Eye (tissue), 1 donor: ENCODE data around the gene INSYN2B.

Experiments
- DNase-seq: peaks from one replicate; pipeline ENCODE4 v3.0.0-alpha.2; 2015

Gene INSYN2B

GRCh38 chr5:169980418-169981053, at the start of gene INSYN2B:
Gene INSYN2B, minus strand, starts transcription at chr5:169980495. Its CDS starts 96,597 bp downstream, at chr5:169883898.
- peak; percentile 96 for DNase-seq

GRCh38 chr5:170028124-170028523, 47.8 kb upstream of the INSYN2B start:
- no peak for DNase-seq

GRCh38 chr5:170025853-170026252, 45.6 kb upstream of the INSYN2B start:
- DNase-seq = no peak

- peak; percentile 83 for DNase-seq
Observed at GRCh38 chr5:170021506-170021905, 41.2 kb upstream of the INSYN2B start.

GRCh38 chr5:170020423-170020822, 40.1 kb upstream of the INSYN2B start:
- no peak for DNase-seq

GRCh38 chr5:170012622-170013021, 32.3 kb upstream of the INSYN2B start:
- DNase-seq = no peak

- DNase-seq = no peak
Observed at GRCh38 chr5:170011751-170012150, 31.5 kb upstream of the INSYN2B start.

- DNase-seq = no peak
Observed at GRCh38 chr5:170010595-170010994, 30.3 kb upstream of the INSYN2B start.

GRCh38 chr5:170008376-170008775, 28.1 kb upstream of the INSYN2B start:
- peak; percentile 23 for DNase-seq

- no peak for DNase-seq
Observed at GRCh38 chr5:170006021-170006420, 25.7 kb upstream of the INSYN2B start.

- DNase-seq = no peak
Observed at GRCh38 chr5:170000155-170000554, 19.9 kb upstream of the INSYN2B start.

GRCh38 chr5:169999621-170000020, 19.3 kb upstream of the INSYN2B start:
- peak; percentile 50 for DNase-seq

- no peak for DNase-seq
Observed at GRCh38 chr5:169997798-169998197, 17.5 kb upstream of the INSYN2B start.

- peak; percentile 42 for DNase-seq
Observed at GRCh38 chr5:169993485-169993790, 13.1 kb upstream of the INSYN2B start.

- DNase-seq = peak; percentile 38
Observed at GRCh38 chr5:169992789-169993484, 12.6 kb upstream of the INSYN2B start.

GRCh38 chr5:169991115-169991869, 11.0 kb upstream of the INSYN2B start:
- no peak for DNase-seq

- DNase-seq = no peak
Observed at GRCh38 chr5:169989365-169989764, 9.1 kb upstream of the INSYN2B start.

GRCh38 chr5:169988947-169989346, 8.7 kb upstream of the INSYN2B start:
- DNase-seq = no peak

GRCh38 chr5:169988206-169988605, 7.9 kb upstream of the INSYN2B start:
- no peak for DNase-seq

GRCh38 chr5:169979871-169980270, 424 bp downstream of the INSYN2B start:
- DNase-seq = no peak

- DNase-seq = no peak
Observed at GRCh38 chr5:169978714-169979113, 1.6 kb downstream of the INSYN2B start.

- DNase-seq = no peak
Observed at GRCh38 chr5:169974121-169974770, 6.0 kb downstream of the INSYN2B start.

GRCh38 chr5:169973056-169973455, 7.2 kb downstream of the INSYN2B start:
- no peak for DNase-seq

GRCh38 chr5:169971780-169972179, 8.5 kb downstream of the INSYN2B start:
- no peak for DNase-seq
